ENCODE results near the gene LCE2A.
A peak's percentile ranks its signal among the peaks of the same experiment; 100 is the strongest.

Gene LCE2A

GRCh38 chr1:152741656-152742055, 43.5 kb downstream of the LCE2A start:
- H3K27ac ChIP-seq (ENCODE audit: low read depth, low read length): no peak overlapping the region

GRCh38 chr1:152743371-152744145, 45.4 kb downstream of the LCE2A start:
- Histone ChIP-seq H3K4me1 (ENCODE audit: control insufficient read depth, low read length) (no peaks in the 10 kb centered on the region), H3K9me3 (ENCODE audit: control insufficient read depth, insufficient read depth, low read length) (no peaks in the 10 kb centered on the region), H4K20me1 (ENCODE audit: control insufficient read depth, insufficient read depth, low read depth, low read length) (no peaks in the 10 kb centered on the region), H3K79me2 (ENCODE audit: control insufficient read depth, low read length) (no peaks in the 10 kb centered on the region), H3K27me3 (ENCODE audit: control insufficient read depth, low read length) (no peaks in the 10 kb centered on the region), H3F3A (ENCODE audit: control insufficient read depth, insufficient read depth) (no peaks in the 10 kb centered on the region), H3K36me3 (ENCODE audit: control insufficient read depth, low read length) (no peaks in the 10 kb centered on the region), H3K4me3 (ENCODE audit: low read length) (no peak overlapping the region), H3K4me2 (ENCODE audit: low read length) (no peak overlapping the region), H3K9me2 (replicated peaks; ENCODE audit: control insufficient read depth, low read length) (no peaks in the 10 kb centered on the region), H3K27ac (ENCODE audit: low read depth, low read length) (no peak overlapping the region)
- TF ChIP-seq CTCF (IDR thresholded peaks at IDR 0.05; ENCODE audit: low read depth, low read length, poor library complexity, severe bottlenecking) (no peak), EZH2phosphoT487 (IDR thresholded peaks at IDR 0.05; ENCODE audit: borderline replicate concordance, low read length) (no peak)

More at GRCh38 chr1:152741656-152742055, 43.5 kb downstream of the LCE2A start:
- Histone ChIP-seq H3K9me2 (replicated peaks; ENCODE audit: control insufficient read depth, low read length) (no peaks in the 10 kb centered on the region), H4K20me1 (ENCODE audit: control insufficient read depth, insufficient read depth, low read depth, low read length) (no peaks in the 10 kb centered on the region), H3F3A (ENCODE audit: control insufficient read depth, insufficient read depth) (no peaks in the 10 kb centered on the region), H3K27me3 (ENCODE audit: control insufficient read depth, low read length) (no peaks in the 10 kb centered on the region), H3K4me2 (ENCODE audit: low read length) (no peak overlapping the region), H3K9me3 (ENCODE audit: control insufficient read depth, insufficient read depth, low read length) (no peaks in the 10 kb centered on the region), H3K4me3 (ENCODE audit: low read length) (no peak overlapping the region), H3K4me1 (ENCODE audit: control insufficient read depth, low read length) (no peaks in the 10 kb centered on the region), H3K36me3 (ENCODE audit: control insufficient read depth, low read length) (no peaks in the 10 kb centered on the region), H3K79me2 (ENCODE audit: control insufficient read depth, low read length) (no peaks in the 10 kb centered on the region)
- TF ChIP-seq EZH2phosphoT487 (IDR thresholded peaks at IDR 0.05; ENCODE audit: borderline replicate concordance, low read length) (no peak), CTCF (IDR thresholded peaks at IDR 0.05; ENCODE audit: low read depth, low read length, poor library complexity, severe bottlenecking) (no peak)

GRCh38 chr1:152745289-152745704, 47.2 kb downstream of the LCE2A start:
- no peak overlapping the region for H3K27ac ChIP-seq (ENCODE audit: low read depth, low read length)
- no peaks in the 10 kb centered on the region for H3K9me2 ChIP-seq (replicated peaks; ENCODE audit: control insufficient read depth, low read length)
- no peaks in the 10 kb centered on the region for H3K27me3 ChIP-seq (ENCODE audit: control insufficient read depth, low read length)
- H4K20me1 ChIP-seq (ENCODE audit: control insufficient read depth, insufficient read depth, low read depth, low read length): no peaks in the 10 kb centered on the region
- no peak for TF ChIP-seq EZH2phosphoT487 (IDR thresholded peaks at IDR 0.05; ENCODE audit: borderline replicate concordance, low read length)
- TF ChIP-seq CTCF (IDR thresholded peaks at IDR 0.05; ENCODE audit: low read depth, low read length, poor library complexity, severe bottlenecking): peak; percentile 42
- no peak overlapping the region for H3K4me2 ChIP-seq (ENCODE audit: low read length)
- H3K4me3 ChIP-seq (ENCODE audit: low read length): no peak overlapping the region
- H3K4me1 ChIP-seq (ENCODE audit: control insufficient read depth, low read length): no peaks in the 10 kb centered on the region
- no peaks in the 10 kb centered on the region for H3K36me3 ChIP-seq (ENCODE audit: control insufficient read depth, low read length)
- no peaks in the 10 kb centered on the region for H3K9me3 ChIP-seq (ENCODE audit: control insufficient read depth, insufficient read depth, low read length)
- H3F3A ChIP-seq (ENCODE audit: control insufficient read depth, insufficient read depth): no peaks in the 10 kb centered on the region
- no peaks in the 10 kb centered on the region for H3K79me2 ChIP-seq (ENCODE audit: control insufficient read depth, low read length)

Measured in DOHH2 (cell line).